ENCODE results near the gene ANKRD49. TPM values are rescaled to one million over a fixed set of nuclear protein-coding genes. Genes with fewer than 3 reads are reported as not detected.

Gene ANKRD49
- total RNA-seq, 4 donors from 2014 or later, result 6.0 to 19.3 (median 11.4) TPM

- DNase-seq, result no peak
- intact Hi-C loops (cut with DNase I), result no loop called here
- peaks cover 0 to 7% (median under 1%) of the 10 kb centered on the region in 3 donors for H3K4me1 ChIP-seq
These were observed 13.7 kb downstream of the ANKRD49 start for GRCh38 chr11:94507485-94507884.

DNA sequence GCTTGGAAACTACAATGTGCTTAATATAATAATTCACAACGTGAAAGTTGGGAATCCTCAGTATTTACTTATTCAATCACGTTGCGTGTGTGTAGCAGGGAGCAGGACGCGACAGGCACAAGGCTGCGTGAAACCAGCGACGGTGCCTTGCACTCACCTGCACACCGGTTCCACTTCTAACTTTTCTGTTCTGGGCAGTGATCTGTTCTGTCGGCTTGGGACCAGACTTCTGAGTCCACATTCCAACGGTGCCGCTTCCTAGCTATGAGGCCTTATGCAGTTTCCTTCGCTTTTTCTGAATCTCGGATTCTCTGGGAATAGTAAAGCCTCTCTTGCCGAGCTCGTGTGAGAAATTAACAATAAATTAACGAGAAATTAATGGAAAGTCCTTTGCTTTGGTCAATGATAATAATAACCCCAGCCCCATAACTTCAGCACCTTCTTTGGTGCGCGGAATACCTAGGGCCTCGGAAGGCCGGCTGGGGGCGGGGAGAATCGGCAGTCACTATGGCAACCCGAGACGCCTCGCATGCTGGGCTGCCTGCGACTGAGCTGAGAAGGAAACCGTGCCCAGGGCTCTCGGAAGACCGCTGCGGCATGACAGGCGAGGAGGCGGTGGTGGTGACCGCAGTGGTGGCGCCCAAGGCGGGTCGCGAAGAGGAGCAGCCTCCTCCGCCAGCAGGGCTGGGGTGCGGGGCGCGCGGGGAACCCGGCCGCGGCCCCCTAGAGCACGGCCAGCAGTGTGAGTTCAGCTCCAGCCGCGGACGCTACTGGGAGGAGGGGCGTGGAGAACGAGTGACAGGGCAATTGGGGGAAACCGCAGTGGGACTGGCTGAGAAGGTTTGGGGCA is 18.4 kb downstream of the ANKRD49 start, which contains the start of gene C11orf97:
TSS of gene C11orf97 (plus strand) at position 530 of the 850 bp plus-strand sequence. CDS start at position 598, 68 bp downstream.
- Histone ChIP-seq H3K36me3 (no peaks in the 10 kb centered on the region), H3K27me3 (peaks cover 0 to 6% (median 0%) of the 10 kb centered on the region in 4 donors), H3K4me3 (peak within 1 kb of the TSS; percentile 24 to 64 (median 50)), H3K9me3 (no peaks in the 10 kb centered on the region), H3K4me1 (peaks cover 0 to 16% (median 4%) of the 10 kb centered on the region in 3 donors), H3K27ac (no peak within 1 kb of the TSS)
- DNase-seq, result no peak
- 20 to 23% methylated on average over 39 to 46 of the region's 53 CpGs for WGBS, 2 donors
- intact Hi-C loops (cut with DNase I), result no loop called here
- no peak for TF ChIP-seq POLR2A (IDR thresholded peaks at IDR 0.05)
- no peak for TF ChIP-seq CTCF (IDR thresholded peaks at IDR 0.05)

More at GRCh38 chr11:94507485-94507884, 13.7 kb downstream of the ANKRD49 start:
- Histone ChIP-seq H3K4me3 (no peak overlapping the region), H3K27me3 (peaks cover 0 to 4% (median 0%) of the 10 kb centered on the region in 4 donors), H3K36me3 (no peaks in the 10 kb centered on the region), H3K27ac (no peak overlapping the region), H3K9me3 (no peaks in the 10 kb centered on the region)
- WGBS, 2 donors, result 39 to 57% methylated on average over 4 of the region's 4 CpGs
- TF ChIP-seq POLR2A (IDR thresholded peaks at IDR 0.05) (no peak), CTCF (IDR thresholded peaks at IDR 0.05) (no peak)

- intact Hi-C loops (cut with DNase I), result no loop called here
- TF ChIP-seq POLR2A (IDR thresholded peaks at IDR 0.05) (no peak), CTCF (IDR thresholded peaks at IDR 0.05) (no peak)
- no peak overlapping the region for H3K27ac ChIP-seq
- no peaks in the 10 kb centered on the region for H3K36me3 ChIP-seq
- peaks cover 0 to 6% (median 0%) of the 10 kb centered on the region in 4 donors for H3K27me3 ChIP-seq
- DNase-seq, result no peak
- H3K9me3 ChIP-seq, result no peaks in the 10 kb centered on the region
- H3K4me1 ChIP-seq, result peaks cover 0 to 16% (median 4%) of the 10 kb centered on the region in 3 donors
- 38 to 45% methylated on average over 2 of the region's 2 CpGs for WGBS, 2 donors
- H3K4me3 ChIP-seq, result no peak overlapping the region
These were observed 19.3 kb downstream of the ANKRD49 start for GRCh38 chr11:94513091-94513490.

DNA sequence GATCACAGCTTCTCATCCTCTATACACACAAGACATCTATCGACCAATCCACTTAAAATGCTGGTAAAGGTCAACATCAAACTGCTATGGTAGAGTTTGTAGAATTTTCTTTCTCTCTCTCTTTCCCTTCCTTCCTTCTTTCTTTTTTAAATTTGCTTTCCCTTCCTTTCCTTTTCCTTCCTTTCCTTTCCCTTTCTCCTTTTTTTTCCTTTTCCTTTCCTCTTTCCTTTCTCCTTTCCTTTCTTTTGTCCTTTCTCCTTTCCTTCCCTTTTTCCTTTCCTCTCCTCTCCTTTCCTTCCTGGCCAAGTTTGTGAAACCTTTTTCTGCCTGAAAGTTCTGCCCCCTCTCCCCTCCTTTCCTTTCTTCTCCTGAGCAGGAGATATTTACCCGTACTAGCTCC is 21.6 kb downstream of the ANKRD49 start:
- H3K4me1 ChIP-seq, result peaks cover 0 to 16% (median 4%) of the 10 kb centered on the region in 3 donors
- peaks cover 0 to 6% (median 0%) of the 10 kb centered on the region in 4 donors for H3K27me3 ChIP-seq
- H3K36me3 ChIP-seq, result no peaks in the 10 kb centered on the region
- H3K27ac ChIP-seq, result no peak overlapping the region
- H3K4me3 ChIP-seq, result no peak overlapping the region
- TF ChIP-seq CTCF (IDR thresholded peaks at IDR 0.05), result no peak
- TF ChIP-seq POLR2A (IDR thresholded peaks at IDR 0.05), result no peak
- 75 to 79% methylated on average over 2 of the region's 2 CpGs for WGBS, 2 donors
- no peaks in the 10 kb centered on the region for H3K9me3 ChIP-seq
- no peak for DNase-seq
- intact Hi-C loops (cut with DNase I), result no loop called here

GRCh38 chr11:94516725-94517124 is 22.9 kb downstream of the ANKRD49 start:
- TF ChIP-seq POLR2A (IDR thresholded peaks at IDR 0.05), result no peak
- no peak for TF ChIP-seq CTCF (IDR thresholded peaks at IDR 0.05)
- Histone ChIP-seq H3K27ac (no peak overlapping the region), H3K9me3 (no peaks in the 10 kb centered on the region), H3K36me3 (no peaks in the 10 kb centered on the region), H3K27me3 (peaks cover 0 to 6% (median 0%) of the 10 kb centered on the region in 4 donors), H3K4me3 (no peak overlapping the region), H3K4me1 (peaks cover 0 to 16% (median 4%) of the 10 kb centered on the region in 3 donors)
- intact Hi-C loops (cut with DNase I), result no loop called here
- no peak for DNase-seq
- WGBS, 2 donors, result 54 to 92% methylated on average over 1 of the region's 1 CpG
